ENCODE data around the gene ANXA10.

- TF ChIP-seq SIN3A (IDR thresholded peaks at IDR 0.05; ENCODE audit: borderline replicate concordance, insufficient read depth, low read length): no peak
- TF ChIP-seq POLR2AphosphoS5 (IDR thresholded peaks at IDR 0.05; ENCODE audit: low read depth, low read length): no peak
- no peak for TF ChIP-seq TAF1 (IDR thresholded peaks at IDR 0.05; ENCODE audit: borderline replicate concordance, insufficient read depth, low read length)
These were observed 60.6 kb downstream of the ANXA10 start for GRCh38 chr4:168152837-168153500.

All from PFSK-1 (cell line).